C4-2B (cell line): Measurements from ENCODE around the gene STAP1.

ENCODE experiments used
- ZFX ChIP-seq: fragments of 450-650 bp; IDR thresholded peaks from 2 replicates; pipeline ENCODE4 v1.6.1; 2017
- TF ChIP-seq, protein P1 (sequence below): fragments of 450-650 bp; conservative IDR thresholded peaks from 2 replicates; pipeline ENCODE4 v1.5.1; 2017; ENCODE audit warnings: mild to moderate bottlenecking

DNA sequence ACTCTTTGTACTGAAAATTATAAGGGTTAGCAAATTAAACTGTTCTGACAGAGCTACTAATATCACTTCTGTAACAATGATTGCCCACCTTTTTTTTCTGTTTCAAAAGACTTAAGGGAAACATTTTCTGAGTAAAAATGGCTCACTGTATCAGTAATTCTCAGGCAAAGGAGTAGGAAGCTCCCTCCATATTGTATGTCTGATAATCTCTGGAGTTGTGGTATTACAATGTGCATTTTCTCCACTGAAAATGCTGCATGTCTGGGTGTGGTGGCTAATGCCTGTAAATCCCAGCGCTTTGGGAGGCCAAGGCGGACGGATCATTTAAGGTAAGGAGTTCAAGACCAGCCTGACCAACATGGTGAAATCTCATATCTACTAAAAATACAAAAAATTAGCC, 4.4 kb upstream of the STAP1 start:
- TF ChIP-seq, protein P1, sequence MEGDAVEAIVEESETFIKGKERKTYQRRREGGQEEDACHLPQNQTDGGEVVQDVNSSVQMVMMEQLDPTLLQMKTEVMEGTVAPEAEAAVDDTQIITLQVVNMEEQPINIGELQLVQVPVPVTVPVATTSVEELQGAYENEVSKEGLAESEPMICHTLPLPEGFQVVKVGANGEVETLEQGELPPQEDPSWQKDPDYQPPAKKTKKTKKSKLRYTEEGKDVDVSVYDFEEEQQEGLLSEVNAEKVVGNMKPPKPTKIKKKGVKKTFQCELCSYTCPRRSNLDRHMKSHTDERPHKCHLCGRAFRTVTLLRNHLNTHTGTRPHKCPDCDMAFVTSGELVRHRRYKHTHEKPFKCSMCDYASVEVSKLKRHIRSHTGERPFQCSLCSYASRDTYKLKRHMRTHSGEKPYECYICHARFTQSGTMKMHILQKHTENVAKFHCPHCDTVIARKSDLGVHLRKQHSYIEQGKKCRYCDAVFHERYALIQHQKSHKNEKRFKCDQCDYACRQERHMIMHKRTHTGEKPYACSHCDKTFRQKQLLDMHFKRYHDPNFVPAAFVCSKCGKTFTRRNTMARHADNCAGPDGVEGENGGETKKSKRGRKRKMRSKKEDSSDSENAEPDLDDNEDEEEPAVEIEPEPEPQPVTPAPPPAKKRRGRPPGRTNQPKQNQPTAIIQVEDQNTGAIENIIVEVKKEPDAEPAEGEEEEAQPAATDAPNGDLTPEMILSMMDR = no peak
- TF ChIP-seq ZFX = no peak
